T-helper 9 cell (primary cell): ENCODE data around the gene SLC4A1.

ENCODE experiments used
- DNase-seq: peaks from one replicate; pipeline ENCODE4 v3.0.0-alpha.2; 2020

The SLC4A1 gene

GRCh38 chr17:44283344-44284023, 15.5 kb upstream of the SLC4A1 start:
- DNase-seq: no peak

DNA sequence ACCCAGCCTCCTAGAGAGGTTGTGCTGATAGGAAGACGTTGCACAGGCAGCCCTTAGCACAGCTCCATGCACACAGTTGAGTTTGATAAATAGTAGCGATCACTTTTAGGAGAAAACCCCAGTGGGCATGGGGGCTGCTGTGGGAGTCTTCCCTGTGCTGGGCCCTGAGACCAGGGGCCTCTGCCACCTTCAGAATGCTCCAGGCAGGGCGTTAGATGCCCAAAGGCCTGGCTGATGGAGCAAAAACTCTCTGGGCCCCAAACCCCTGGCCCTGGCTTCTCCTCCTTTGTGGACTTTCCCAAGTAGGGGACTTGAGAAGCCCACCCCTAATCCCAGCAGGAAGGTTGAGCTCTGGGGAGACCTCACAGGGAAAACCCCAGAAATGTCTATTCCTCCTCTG, 14.3 kb upstream of the SLC4A1 start:
- DNase-seq: no peak

- DNase-seq: no peak
Measured at GRCh38 chr17:44281570-44281969, 13.6 kb upstream of the SLC4A1 start.

- DNase-seq: no peak
Measured at GRCh38 chr17:44280392-44280937, 12.5 kb upstream of the SLC4A1 start.

- no peak for DNase-seq
Measured at GRCh38 chr17:44279666-44280391, 11.9 kb upstream of the SLC4A1 start.

DNA sequence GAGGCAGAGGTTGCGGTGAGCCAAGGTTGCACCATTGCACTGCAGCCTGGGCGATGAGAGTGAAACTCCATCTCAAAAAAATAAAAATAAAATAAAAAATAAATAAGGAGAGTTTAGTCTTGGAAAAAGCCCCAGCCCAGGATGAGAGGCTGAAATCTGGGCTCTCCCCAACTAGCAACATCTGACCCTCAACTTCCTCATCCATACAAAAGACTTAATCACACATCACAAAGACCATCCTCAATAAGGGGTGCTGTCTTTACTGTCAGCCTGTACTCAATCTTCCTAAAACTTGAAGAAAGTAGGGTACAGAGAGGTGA, 11.4 kb upstream of the SLC4A1 start:
- no peak for DNase-seq

DNA sequence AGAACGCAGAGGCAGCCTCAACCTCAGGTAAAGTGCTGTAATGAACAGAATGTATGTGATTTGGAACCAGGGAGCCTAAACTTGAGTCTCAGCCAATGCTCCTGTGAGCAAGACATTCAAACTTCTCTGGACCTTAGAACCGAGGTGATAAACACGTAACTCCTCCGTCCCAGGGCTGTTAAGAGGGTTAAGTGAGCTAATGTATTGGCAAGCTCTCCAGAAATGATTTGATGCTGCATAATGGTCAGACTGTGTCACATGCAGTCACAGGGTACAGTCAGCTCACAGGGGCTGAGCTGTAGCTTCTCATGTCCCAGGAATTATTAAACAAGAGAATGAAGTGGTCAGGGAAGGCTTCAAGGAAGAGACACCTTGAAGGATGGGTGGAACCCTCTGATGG, 10.0 kb upstream of the SLC4A1 start:
- no peak for DNase-seq

DNA sequence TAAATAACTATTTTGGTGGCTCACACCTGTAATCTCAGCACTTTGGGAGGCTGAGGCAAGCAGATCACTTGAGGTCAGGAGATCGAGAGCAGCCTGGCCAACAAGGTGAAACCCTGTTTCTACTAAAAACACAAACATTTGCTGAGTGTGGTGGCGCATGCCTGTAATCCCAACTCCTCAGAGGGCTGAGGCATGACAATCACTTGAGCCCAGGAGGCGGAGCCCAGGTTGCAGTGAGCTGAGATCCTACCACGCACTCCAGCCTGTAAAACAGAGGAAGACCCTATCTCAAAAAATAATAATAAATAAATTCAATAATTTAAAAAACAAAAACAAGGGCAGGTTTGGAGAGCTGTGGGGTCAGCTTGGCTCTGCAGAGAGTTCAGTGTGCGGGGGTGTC, 5.7 kb upstream of the SLC4A1 start:
- no peak for DNase-seq

GRCh38 chr17:44272954-44273353, 5.0 kb upstream of the SLC4A1 start:
- DNase-seq: no peak

DNA sequence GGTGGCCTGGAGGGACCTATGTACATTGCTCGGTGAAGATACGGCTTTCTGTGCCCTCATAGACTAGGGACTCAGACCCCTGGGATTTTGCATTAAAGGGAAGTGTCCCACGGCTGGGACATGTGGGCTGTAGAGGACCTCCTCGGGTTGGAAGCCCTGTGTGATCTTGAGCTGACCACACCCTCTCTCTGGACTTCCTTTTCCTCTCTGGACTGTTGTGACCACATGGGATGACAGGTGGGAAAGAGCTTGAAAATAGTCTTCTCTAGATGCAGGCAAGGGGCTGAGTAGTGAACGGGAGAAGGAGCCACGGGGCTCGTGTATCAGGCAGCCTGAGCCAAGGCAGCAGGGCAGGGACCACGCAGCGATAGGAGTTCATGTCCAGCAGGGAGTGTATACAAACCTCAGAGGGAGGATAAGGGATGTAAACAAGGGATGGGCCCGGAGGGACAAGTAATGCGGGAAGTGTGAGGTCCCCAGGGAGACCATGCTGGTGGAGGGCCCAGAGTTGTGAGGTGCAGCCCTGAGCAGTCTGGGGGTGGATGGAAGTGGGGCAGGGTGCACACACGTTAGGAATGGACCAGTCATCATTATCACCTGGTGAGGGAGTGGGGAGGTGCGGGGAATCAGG, 4.5 kb upstream of the SLC4A1 start:
- no peak for DNase-seq

GRCh38 chr17:44269535-44270240, 1.8 kb upstream of the SLC4A1 start:
- DNase-seq: no peak

- DNase-seq: no peak
Measured at GRCh38 chr17:44268709-44269534, 987 bp upstream of the SLC4A1 start.

DNA sequence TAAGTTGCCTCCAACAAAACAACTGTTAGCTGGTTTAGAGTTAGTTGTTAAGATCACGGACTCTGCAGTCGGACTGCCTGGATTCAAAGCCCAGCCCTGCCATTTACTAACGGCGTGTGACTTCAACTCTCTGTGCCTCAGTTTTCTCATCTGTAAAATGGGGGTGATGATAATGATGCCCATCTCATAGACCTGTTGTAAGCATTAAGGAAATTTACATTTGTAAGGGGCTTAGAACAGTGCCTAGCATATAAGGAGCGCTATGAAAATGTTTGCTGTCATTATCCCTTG, 825 bp downstream of the SLC4A1 start:
- DNase-seq: no peak

- no peak for DNase-seq
Measured at GRCh38 chr17:44266402-44267164, 1.4 kb downstream of the SLC4A1 start.

DNA sequence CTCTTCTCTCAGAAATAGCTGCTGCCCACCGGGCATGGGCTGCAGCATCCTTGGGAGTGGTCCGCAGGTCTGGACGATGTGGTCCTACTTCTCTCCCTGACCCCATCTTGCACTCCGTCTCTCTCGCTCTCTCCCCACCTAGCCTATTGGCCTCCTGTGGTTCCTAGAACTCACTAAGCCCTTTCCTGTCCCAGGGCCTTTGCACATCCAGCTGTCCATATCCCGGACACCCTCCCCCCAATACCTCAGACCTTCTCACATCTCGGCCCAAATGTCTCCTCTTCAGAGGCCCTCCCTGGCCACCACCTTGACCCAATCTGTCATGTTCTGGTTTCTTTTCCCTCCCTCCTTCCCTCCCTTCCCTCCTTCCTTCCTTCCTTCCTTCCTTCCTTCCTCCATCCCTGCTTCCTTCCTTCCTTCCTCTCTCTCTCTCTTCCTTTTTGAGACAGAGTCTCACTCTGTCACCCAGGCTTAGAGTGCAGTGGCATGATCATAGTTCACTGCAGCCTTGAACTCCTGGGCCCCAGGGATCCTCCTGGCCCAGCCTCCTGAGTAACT, 4.5 kb downstream of the SLC4A1 start:
- no peak for DNase-seq

- DNase-seq: no peak
Measured at GRCh38 chr17:44262654-44263225, 5.2 kb downstream of the SLC4A1 start.

DNA sequence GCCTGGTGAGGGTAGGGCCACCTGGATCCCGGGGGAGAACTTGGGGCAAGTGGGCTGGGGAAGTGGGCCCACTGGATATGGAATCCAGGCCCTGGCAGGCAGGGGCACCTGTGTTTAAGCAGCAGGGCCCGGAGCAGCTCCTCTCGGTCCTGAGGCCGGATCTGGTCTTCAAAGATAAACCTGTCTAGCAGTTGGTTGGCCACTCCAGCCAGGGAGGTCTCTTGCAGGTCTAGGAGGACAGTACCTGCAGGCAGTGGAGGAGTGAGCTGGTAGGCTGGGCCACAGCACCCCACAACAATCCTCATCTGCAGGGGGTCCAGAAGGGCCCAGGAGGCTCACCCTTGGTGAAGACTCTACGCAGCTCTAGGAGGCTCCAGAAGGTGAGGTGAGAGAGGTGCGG, 7.6 kb downstream of the SLC4A1 start:
- no peak for DNase-seq

DNA sequence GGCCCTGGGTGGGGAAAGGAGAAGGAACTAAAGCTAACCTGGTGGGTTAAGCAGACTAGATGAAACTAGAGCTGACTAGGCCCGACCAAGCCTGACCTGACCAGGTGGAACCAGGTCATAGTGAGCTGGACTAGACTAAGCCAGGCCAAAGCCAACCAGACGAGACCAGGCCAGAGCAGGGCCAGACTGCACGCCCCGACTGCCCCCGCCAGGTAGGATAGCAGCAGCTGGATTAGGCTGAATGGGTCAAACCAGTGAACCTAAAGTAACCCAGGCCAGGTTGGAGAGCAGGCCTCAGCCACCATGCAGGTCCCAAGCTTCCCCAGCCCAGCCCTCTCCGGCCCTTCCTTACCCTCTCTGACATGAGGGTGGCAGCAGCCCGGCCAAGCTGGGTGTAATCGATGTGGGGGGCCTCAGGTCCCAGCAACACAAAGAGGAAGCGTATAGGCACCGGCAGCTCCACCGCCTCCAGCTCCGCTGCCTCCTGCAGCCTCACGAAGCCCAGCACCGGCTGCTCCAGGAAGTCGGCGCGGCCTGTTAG, 9.1 kb downstream of the SLC4A1 start:
- no peak for DNase-seq

GRCh38 chr17:44257815-44258760, 9.8 kb downstream of the SLC4A1 start:
- DNase-seq: no peak

GRCh38 chr17:44256671-44257070, 11.3 kb downstream of the SLC4A1 start:
- no peak for DNase-seq
